GM12864 (cell line): ENCODE measurements around the gene BAZ1B.
"Not testable (repeated sequence)": the region's sequence is repeated elsewhere in the genome, so short reads cannot be mapped to it uniquely, and the experiment has no call there.

Experiments
- DNase-seq: peaks from one replicate; pipeline ENCODE4 v3.0.0-alpha.2; 2011; ENCODE audit warnings: low read depth
- H3K4me3 ChIP-seq: 2 replicates; pipeline ENCODE4 v1.5.1; 2011; ENCODE audit warnings: mild to moderate bottlenecking, low read depth, low read length, control low read depth
- CTCF ChIP-seq: IDR thresholded peaks from 2 replicates; pipeline ENCODE4 v1.5.1; 2011; ENCODE audit warnings: low read depth, mild to moderate bottlenecking, moderate library complexity, low read length, control low read depth, inconsistent platforms; ENCODE audit errors: missing control alignments

The BAZ1B gene

GRCh38 chr7:73478549-73478948 is 43.5 kb downstream of the BAZ1B start:
- H3K4me3 ChIP-seq = no peak overlapping the region
- DNase-seq = no peak
- no peak for TF ChIP-seq CTCF

GRCh38 chr7:73477376-73477775 is 44.7 kb downstream of the BAZ1B start:
- H3K4me3 ChIP-seq = no peak overlapping the region
- no peak for DNase-seq
- TF ChIP-seq CTCF = no peak

- no peak for DNase-seq
- no peak for TF ChIP-seq CTCF
- no peak overlapping the region for H3K4me3 ChIP-seq
Measured at GRCh38 chr7:73470208-73470607, 51.9 kb downstream of the BAZ1B start.

- not testable (repeated sequence) for H3K4me3 ChIP-seq, DNase-seq
Measured at GRCh38 chr7:73467046-73467445, 55.0 kb downstream of the BAZ1B start.

- no peak for TF ChIP-seq CTCF
- DNase-seq = no peak
- H3K4me3 ChIP-seq = no peak overlapping the region
Measured at GRCh38 chr7:73466112-73466511, 56.0 kb downstream of the BAZ1B start.

- no peak for TF ChIP-seq CTCF
- H3K4me3 ChIP-seq = no peak overlapping the region
- no peak for DNase-seq
Measured at GRCh38 chr7:73463966-73464365, 58.1 kb downstream of the BAZ1B start.

- no peak overlapping the region for H3K4me3 ChIP-seq
- TF ChIP-seq CTCF = no peak
- DNase-seq = no peak
Measured at GRCh38 chr7:73463260-73463659, 58.8 kb downstream of the BAZ1B start.

- no peak for DNase-seq
- no peak overlapping the region for H3K4me3 ChIP-seq
- TF ChIP-seq CTCF = no peak
Measured at GRCh38 chr7:73461782-73462285, 60.3 kb downstream of the BAZ1B start.
